Measurements from ENCODE around the gene FSD1.

FSD1 gene

GRCh38 chr19:4319067-4319718 lies 14.8 kb downstream of the FSD1 start:
- no peak overlapping the region for H3K4me3 ChIP-seq (ENCODE audit: low read length)
- TF ChIP-seq ZNF274 (IDR thresholded peaks at IDR 0.05; ENCODE audit: low read depth, low read length), result no peak

- H3K4me3 ChIP-seq (ENCODE audit: low read length), result no peak overlapping the region
- no peak for TF ChIP-seq ZNF274 (IDR thresholded peaks at IDR 0.05; ENCODE audit: low read depth, low read length)
Measured at GRCh38 chr19:4320419-4320818, 16.0 kb downstream of the FSD1 start.

- H3K4me3 ChIP-seq (ENCODE audit: low read length), result no peak overlapping the region
- TF ChIP-seq ZNF274 (IDR thresholded peaks at IDR 0.05; ENCODE audit: low read depth, low read length), result no peak
Measured at GRCh38 chr19:4322942-4323665, 18.7 kb downstream of the FSD1 start.

DNA sequence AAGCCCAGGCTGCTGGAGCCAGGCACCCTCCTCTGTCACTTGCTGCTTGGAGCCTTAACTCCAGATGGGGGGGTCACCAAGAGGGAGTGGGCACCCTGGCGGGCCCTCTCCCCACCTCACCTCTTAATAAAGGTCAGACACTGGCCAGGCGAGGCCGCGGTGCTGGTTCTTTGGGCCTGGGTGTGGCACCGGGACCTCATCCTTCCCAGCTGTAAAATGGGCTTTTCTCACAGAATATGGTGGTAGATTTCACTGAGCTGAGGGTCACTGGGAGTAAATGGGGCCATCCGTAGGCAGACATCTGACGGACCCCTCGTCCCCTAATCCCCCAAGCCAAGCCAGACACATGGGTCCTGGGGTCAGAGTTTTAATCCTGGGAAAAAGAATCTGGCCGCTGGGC lies 19.3 kb downstream of the FSD1 start:
- no peak for TF ChIP-seq ZNF274 (IDR thresholded peaks at IDR 0.05; ENCODE audit: low read depth, low read length)
- H3K4me3 ChIP-seq (ENCODE audit: low read length), result no peak overlapping the region

GRCh38 chr19:4324228-4324627 lies 19.8 kb downstream of the FSD1 start:
- TF ChIP-seq ZNF274 (IDR thresholded peaks at IDR 0.05; ENCODE audit: low read depth, low read length), result no peak
- H3K4me3 ChIP-seq (ENCODE audit: low read length), result no peak overlapping the region

DNA sequence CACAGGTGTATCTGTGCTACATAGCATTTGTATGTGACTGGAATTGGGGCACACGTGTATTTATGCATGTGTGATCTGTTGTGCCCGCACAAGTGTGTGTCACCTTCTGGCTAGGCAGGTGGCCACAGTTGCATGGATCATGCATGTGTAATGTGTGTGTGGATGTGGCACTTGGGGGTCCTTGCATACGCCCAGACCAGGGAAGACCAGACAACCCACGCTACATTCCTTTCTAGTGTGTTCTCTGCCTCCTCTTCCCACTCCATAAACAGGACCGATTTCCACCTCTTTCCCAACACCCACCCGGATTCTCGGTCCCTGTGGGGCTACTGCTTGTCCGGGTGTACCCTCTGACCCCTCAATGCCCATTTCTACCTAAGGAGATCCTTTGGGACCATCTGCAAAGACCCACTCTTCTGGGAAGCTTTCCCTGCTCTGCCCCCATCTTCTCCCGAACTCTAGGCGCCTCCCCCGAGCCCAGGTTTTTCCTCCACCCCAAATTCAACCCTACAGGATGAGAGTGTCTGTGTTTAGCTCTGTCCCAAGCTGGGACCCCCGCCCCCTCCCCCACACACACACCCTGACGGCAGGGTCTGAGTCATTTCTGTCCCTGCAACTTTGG lies 21.9 kb downstream of the FSD1 start:
- no peak for TF ChIP-seq ZNF274 (IDR thresholded peaks at IDR 0.05; ENCODE audit: low read depth, low read length)
- H3K4me3 ChIP-seq (ENCODE audit: low read length), result no peak overlapping the region

DNA sequence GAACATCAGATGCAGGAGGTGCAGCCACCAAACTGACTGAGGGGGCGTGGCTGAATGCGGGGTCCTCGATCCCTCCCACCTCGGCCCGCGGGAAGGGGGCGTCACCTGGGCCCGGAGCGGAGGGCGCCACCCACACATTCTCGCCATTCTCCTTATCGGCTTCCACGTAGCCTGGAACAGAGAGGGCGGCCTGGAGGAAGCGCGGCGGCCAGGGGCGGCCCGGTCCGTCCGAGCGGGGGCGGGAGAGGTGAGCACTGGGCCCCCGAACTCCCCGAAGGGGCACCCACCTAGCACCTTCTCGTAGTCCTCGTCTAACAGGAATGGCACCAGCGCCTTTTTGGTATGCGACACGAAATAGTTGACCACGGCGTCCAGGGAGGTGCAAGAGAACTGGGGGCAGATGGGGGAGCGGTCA lies 22.4 kb downstream of the FSD1 start:
- H3K4me3 ChIP-seq (ENCODE audit: low read length), result no peak overlapping the region
- no peak for TF ChIP-seq ZNF274 (IDR thresholded peaks at IDR 0.05; ENCODE audit: low read depth, low read length)

DNA sequence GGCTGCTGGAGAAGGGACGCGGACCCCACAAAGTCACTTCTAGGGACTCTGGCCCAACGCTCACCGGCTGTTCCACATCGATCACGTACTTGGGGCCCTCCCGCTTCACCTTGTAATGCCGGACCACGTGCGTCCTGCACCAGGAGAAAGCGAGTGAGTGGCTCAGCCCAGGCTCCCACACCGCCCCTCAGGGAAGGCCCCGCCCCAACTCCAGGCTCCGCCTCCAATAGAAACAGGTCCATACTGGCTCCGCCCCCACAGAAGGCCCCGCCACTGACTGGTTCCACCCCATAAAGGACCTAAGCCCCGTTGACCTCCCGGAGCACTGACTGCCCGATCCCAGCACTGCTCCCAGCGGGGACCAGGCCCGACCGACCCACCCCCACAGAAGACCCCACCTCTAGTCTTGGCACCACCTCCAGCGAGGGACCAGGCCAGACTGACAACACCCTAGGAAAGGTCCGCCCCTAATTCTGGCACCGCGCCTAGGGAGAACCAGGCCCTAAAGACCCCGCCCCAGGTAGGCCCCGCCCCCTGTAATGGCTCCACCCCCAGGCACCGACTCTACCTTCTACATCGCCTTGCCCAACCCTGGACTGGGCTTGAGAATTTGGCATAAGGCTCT lies 23.0 kb downstream of the FSD1 start:
- no peak for TF ChIP-seq ZNF274 (IDR thresholded peaks at IDR 0.05; ENCODE audit: low read depth, low read length)
- H3K4me3 ChIP-seq (ENCODE audit: low read length), result no peak overlapping the region; the same call in 1 of the 2 replicates

DNA sequence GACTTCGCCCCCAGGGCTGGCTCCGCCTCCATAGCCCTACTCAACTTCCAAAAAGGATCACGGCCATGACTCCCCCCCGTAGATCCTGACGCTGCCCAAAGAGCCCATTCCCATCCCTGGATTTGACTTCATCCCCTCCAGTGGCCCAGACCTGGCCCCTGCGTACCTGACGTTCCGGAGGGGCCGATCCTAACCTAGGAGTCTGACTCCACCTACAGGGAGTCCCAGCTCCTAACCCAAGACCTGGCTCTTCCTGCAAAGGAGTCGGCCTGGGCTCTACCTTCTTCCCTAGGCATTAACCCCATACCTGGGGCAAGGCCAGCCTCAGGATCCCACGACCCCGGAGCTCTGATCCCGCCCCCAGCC lies 23.5 kb downstream of the FSD1 start:
- TF ChIP-seq ZNF274 (IDR thresholded peaks at IDR 0.05; ENCODE audit: low read depth, low read length), result no peak
- H3K4me3 ChIP-seq (ENCODE audit: low read length), result peak overlapping the region; percentile 51; the same call in 1 of the 2 replicates

DNA sequence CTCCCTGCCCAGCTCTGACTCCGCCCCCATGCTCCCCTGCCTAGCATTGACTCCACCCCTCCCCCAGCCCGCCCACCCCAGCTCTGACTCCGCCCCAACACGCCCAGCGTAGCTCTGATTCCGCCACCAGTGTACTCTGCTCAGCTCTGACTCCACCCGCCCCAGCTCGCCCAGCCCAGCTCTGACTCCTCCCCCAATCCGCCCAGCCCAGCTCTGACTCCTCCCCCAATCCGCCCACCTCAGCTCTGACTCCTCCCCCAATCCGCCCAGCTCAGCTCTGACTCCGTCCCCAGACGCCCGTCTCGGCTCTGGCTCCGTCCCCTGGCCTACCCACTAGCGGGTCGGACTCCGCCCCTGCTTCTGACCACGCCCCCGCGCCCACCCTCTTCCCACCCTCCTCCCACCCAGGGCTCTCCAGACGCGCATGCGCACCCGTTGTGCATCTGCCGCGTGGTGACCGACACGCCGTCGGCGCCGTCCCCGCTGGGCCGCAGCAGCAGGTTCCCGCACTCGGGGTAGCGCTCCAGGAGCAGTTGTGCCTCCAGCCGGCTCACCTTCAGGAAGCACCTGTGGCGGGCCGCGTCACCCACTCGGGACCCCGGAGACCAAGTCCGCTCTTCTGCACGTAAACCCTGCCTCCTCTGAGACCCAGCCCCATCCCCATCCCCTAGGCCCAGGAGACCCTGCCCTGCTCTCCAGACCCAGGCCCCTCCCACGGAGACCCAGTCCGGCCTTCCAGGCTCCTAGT lies 24.0 kb downstream of the FSD1 start:
- H3K4me3 ChIP-seq (ENCODE audit: low read length), result peak overlapping the region; percentile 59; the same call in 1 of the 2 replicates
- no peak for TF ChIP-seq ZNF274 (IDR thresholded peaks at IDR 0.05; ENCODE audit: low read depth, low read length)

DNA sequence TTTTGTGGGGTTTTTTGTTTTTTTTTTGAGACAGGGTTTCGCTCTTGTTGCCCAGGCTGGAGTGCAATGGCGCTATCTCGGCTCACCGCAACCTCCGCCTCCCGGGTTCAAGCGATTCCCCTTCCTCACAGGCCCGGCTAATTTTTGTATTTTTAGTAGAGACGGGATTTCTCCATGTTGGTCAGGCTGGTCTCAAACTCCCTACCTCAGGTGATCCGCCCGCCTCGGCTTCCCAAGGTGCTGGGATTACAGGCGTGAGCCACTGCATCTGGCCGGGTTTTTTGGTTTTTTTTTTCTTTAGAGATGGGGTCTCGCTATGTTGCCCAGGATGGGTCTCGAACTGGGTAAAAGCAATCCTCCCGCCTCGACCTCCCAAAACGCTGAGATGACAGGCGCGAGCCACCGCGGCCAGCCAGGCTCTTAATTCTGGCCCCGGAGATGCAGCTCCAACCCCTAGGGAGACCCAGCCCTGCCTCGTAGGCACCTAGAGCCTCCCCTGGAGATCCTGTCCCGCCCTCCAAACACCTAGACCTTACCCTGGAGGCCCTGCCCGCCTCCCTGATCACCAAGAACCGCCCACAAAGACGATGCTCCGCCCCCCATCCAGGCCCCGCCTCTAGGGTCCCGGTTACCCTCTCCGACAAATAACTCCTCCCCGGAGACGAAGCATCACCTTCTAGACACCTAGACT lies 24.7 kb downstream of the FSD1 start:
- H3K4me3 ChIP-seq (ENCODE audit: low read length), result peak overlapping the region; percentile 59; the same call in 1 of the 2 replicates

- H3K4me3 ChIP-seq (ENCODE audit: low read length), result no peak overlapping the region
- TF ChIP-seq ZNF274 (IDR thresholded peaks at IDR 0.05; ENCODE audit: low read depth, low read length), result no peak
Measured at GRCh38 chr19:4329858-4330257, 25.5 kb downstream of the FSD1 start.

- no peak for TF ChIP-seq ZNF274 (IDR thresholded peaks at IDR 0.05; ENCODE audit: low read depth, low read length)
- no peak overlapping the region for H3K4me3 ChIP-seq (ENCODE audit: low read length)
Measured at GRCh38 chr19:4334929-4335570, 30.7 kb downstream of the FSD1 start.
